ENCODE measurements around the gene ERMN. TPM values are rescaled to one million over a fixed set of nuclear protein-coding genes. Genes with fewer than 3 reads are reported as not detected.

ERMN gene
- polyA plus RNA-seq, 2 donors = 0.06 to 0.10 TPM

- H3K36me3 ChIP-seq (ENCODE audit: control insufficient read depth in 2 of 2, insufficient read depth in 2 of 2, low read length in 1 of 2) = no peaks in the 10 kb centered on the region
- H3K4me1 ChIP-seq (ENCODE audit: control insufficient read depth in 2 of 2, insufficient read depth in 2 of 2, low read length in 1 of 2) = no peaks in the 10 kb centered on the region
- 84 to 90% methylated on average over 2 of the region's 2 CpGs for WGBS, 2 donors
- no peaks in the 10 kb centered on the region for H3K27me3 ChIP-seq (ENCODE audit: control insufficient read depth in 1 of 2, insufficient read depth in 2 of 2, low read length in 2 of 2)
- no peak overlapping the region for H3K27ac ChIP-seq (ENCODE audit: low read depth in 2 of 2, low read length in 1 of 2)
- no peaks in the 10 kb centered on the region for H3K9me3 ChIP-seq (ENCODE audit: control insufficient read depth in 2 of 2, insufficient read depth in 1 of 2, low read depth in 1 of 2, low read length in 1 of 2)
- H3K4me3 ChIP-seq (ENCODE audit: low read depth in 1 of 2, low read length in 2 of 2) = no peak overlapping the region
These were observed 5.8 kb downstream of the ERMN start for GRCh38 chr2:157319795-157320194.

GRCh38 chr2:157318884-157319283, 6.7 kb downstream of the ERMN start:
- Histone ChIP-seq H3K4me1 (ENCODE audit: control insufficient read depth in 2 of 2, insufficient read depth in 2 of 2, low read length in 1 of 2) (no peaks in the 10 kb centered on the region), H3K9me3 (ENCODE audit: control insufficient read depth in 2 of 2, insufficient read depth in 1 of 2, low read depth in 1 of 2, low read length in 1 of 2) (no peaks in the 10 kb centered on the region), H3K27ac (ENCODE audit: low read depth in 2 of 2, low read length in 1 of 2) (no peak overlapping the region), H3K27me3 (ENCODE audit: control insufficient read depth in 1 of 2, insufficient read depth in 2 of 2, low read length in 2 of 2) (no peaks in the 10 kb centered on the region), H3K4me3 (ENCODE audit: low read depth in 1 of 2, low read length in 2 of 2) (no peak overlapping the region), H3K36me3 (ENCODE audit: control insufficient read depth in 2 of 2, insufficient read depth in 2 of 2, low read length in 1 of 2) (no peaks in the 10 kb centered on the region)
- WGBS, 2 donors = 91 to 92% methylated on average over 2 of the region's 2 CpGs

- H3K4me1 ChIP-seq (ENCODE audit: control insufficient read depth in 2 of 2, insufficient read depth in 2 of 2, low read length in 1 of 2) = no peaks in the 10 kb centered on the region
- no peak overlapping the region for H3K4me3 ChIP-seq (ENCODE audit: low read depth in 1 of 2, low read length in 2 of 2)
- WGBS, 2 donors = 79 to 80% methylated on average over 4 of the region's 4 CpGs
- no peaks in the 10 kb centered on the region for H3K9me3 ChIP-seq (ENCODE audit: control insufficient read depth in 2 of 2, insufficient read depth in 1 of 2, low read depth in 1 of 2, low read length in 1 of 2)
- no peak overlapping the region for H3K27ac ChIP-seq (ENCODE audit: low read depth in 2 of 2, low read length in 1 of 2)
- H3K36me3 ChIP-seq (ENCODE audit: control insufficient read depth in 2 of 2, insufficient read depth in 2 of 2, low read length in 1 of 2) = no peaks in the 10 kb centered on the region
- H3K27me3 ChIP-seq (ENCODE audit: control insufficient read depth in 1 of 2, insufficient read depth in 2 of 2, low read length in 2 of 2) = no peaks in the 10 kb centered on the region
These were observed 9.7 kb downstream of the ERMN start for GRCh38 chr2:157315901-157316300.

- 95 to 96% methylated on average over 1 of the region's 1 CpG for WGBS, 2 donors
- Histone ChIP-seq H3K9me3 (ENCODE audit: control insufficient read depth in 2 of 2, insufficient read depth in 1 of 2, low read depth in 1 of 2, low read length in 1 of 2) (no peaks in the 10 kb centered on the region), H3K36me3 (ENCODE audit: control insufficient read depth in 2 of 2, insufficient read depth in 2 of 2, low read length in 1 of 2) (no peaks in the 10 kb centered on the region), H3K27me3 (ENCODE audit: control insufficient read depth in 1 of 2, insufficient read depth in 2 of 2, low read length in 2 of 2) (peaks cover 0 to 3% of the 10 kb centered on the region in 2 donors), H3K4me3 (ENCODE audit: low read depth in 1 of 2, low read length in 2 of 2) (no peak overlapping the region), H3K4me1 (ENCODE audit: control insufficient read depth in 2 of 2, insufficient read depth in 2 of 2, low read length in 1 of 2) (no peaks in the 10 kb centered on the region), H3K27ac (ENCODE audit: low read depth in 2 of 2, low read length in 1 of 2) (no peak overlapping the region)
These were observed 12.6 kb downstream of the ERMN start for GRCh38 chr2:157312866-157313486.

GRCh38 chr2:157311706-157312105, 13.9 kb downstream of the ERMN start:
- H3K4me3 ChIP-seq (ENCODE audit: low read depth in 1 of 2, low read length in 2 of 2) = no peak overlapping the region
- no peak overlapping the region for H3K27ac ChIP-seq (ENCODE audit: low read depth in 2 of 2, low read length in 1 of 2)
- WGBS, 2 donors = 77 to 78% methylated on average over 1 of the region's 1 CpG

GRCh38 chr2:157309878-157310277, 15.7 kb downstream of the ERMN start:
- no peak overlapping the region for H3K4me3 ChIP-seq (ENCODE audit: low read depth in 1 of 2, low read length in 2 of 2)
- H3K4me1 ChIP-seq (ENCODE audit: control insufficient read depth in 2 of 2, insufficient read depth in 2 of 2, low read length in 1 of 2) = no peaks in the 10 kb centered on the region
- H3K27me3 ChIP-seq (ENCODE audit: control insufficient read depth in 1 of 2, insufficient read depth in 2 of 2, low read length in 2 of 2) = peaks cover 0 to 3% of the 10 kb centered on the region in 2 donors
- H3K27ac ChIP-seq (ENCODE audit: low read depth in 2 of 2, low read length in 1 of 2) = no peak overlapping the region
- 84 to 94% methylated on average over 2 of the region's 2 CpGs for WGBS, 2 donors
- no peaks in the 10 kb centered on the region for H3K36me3 ChIP-seq (ENCODE audit: control insufficient read depth in 2 of 2, insufficient read depth in 2 of 2, low read length in 1 of 2)
- H3K9me3 ChIP-seq (ENCODE audit: control insufficient read depth in 2 of 2, insufficient read depth in 1 of 2, low read depth in 1 of 2, low read length in 1 of 2) = no peaks in the 10 kb centered on the region

More at GRCh38 chr2:157311706-157312105, 13.9 kb downstream of the ERMN start:
- no peaks in the 10 kb centered on the region for H3K9me3 ChIP-seq (ENCODE audit: control insufficient read depth in 2 of 2, insufficient read depth in 1 of 2, low read depth in 1 of 2, low read length in 1 of 2)
- peaks cover 0 to 3% of the 10 kb centered on the region in 2 donors for H3K27me3 ChIP-seq (ENCODE audit: control insufficient read depth in 1 of 2, insufficient read depth in 2 of 2, low read length in 2 of 2)
- no peaks in the 10 kb centered on the region for H3K4me1 ChIP-seq (ENCODE audit: control insufficient read depth in 2 of 2, insufficient read depth in 2 of 2, low read length in 1 of 2)
- no peaks in the 10 kb centered on the region for H3K36me3 ChIP-seq (ENCODE audit: control insufficient read depth in 2 of 2, insufficient read depth in 2 of 2, low read length in 1 of 2)

GRCh38 chr2:157307021-157307420, 18.6 kb downstream of the ERMN start:
- Histone ChIP-seq H3K27me3 (ENCODE audit: control insufficient read depth in 1 of 2, insufficient read depth in 2 of 2, low read length in 2 of 2) (peaks cover 0 to 3% of the 10 kb centered on the region in 2 donors), H3K9me3 (ENCODE audit: control insufficient read depth in 2 of 2, insufficient read depth in 1 of 2, low read depth in 1 of 2, low read length in 1 of 2) (no peaks in the 10 kb centered on the region), H3K4me1 (ENCODE audit: control insufficient read depth in 2 of 2, insufficient read depth in 2 of 2, low read length in 1 of 2) (no peaks in the 10 kb centered on the region), H3K27ac (ENCODE audit: low read depth in 2 of 2, low read length in 1 of 2) (no peak overlapping the region), H3K4me3 (ENCODE audit: low read depth in 1 of 2, low read length in 2 of 2) (no peak overlapping the region), H3K36me3 (ENCODE audit: control insufficient read depth in 2 of 2, insufficient read depth in 2 of 2, low read length in 1 of 2) (no peaks in the 10 kb centered on the region)
- WGBS, 2 donors = 58 to 67% methylated on average over 1 of the region's 1 CpG

- WGBS, 2 donors = 86 to 89% methylated on average over 4 of the region's 4 CpGs
- Histone ChIP-seq H3K4me1 (ENCODE audit: control insufficient read depth in 2 of 2, insufficient read depth in 2 of 2, low read length in 1 of 2) (no peaks in the 10 kb centered on the region), H3K9me3 (ENCODE audit: control insufficient read depth in 2 of 2, insufficient read depth in 1 of 2, low read depth in 1 of 2, low read length in 1 of 2) (no peaks in the 10 kb centered on the region), H3K4me3 (ENCODE audit: low read depth in 1 of 2, low read length in 2 of 2) (no peak overlapping the region), H3K27me3 (ENCODE audit: control insufficient read depth in 1 of 2, insufficient read depth in 2 of 2, low read length in 2 of 2) (peaks cover 0 to 3% of the 10 kb centered on the region in 2 donors), H3K27ac (ENCODE audit: low read depth in 2 of 2, low read length in 1 of 2) (no peak overlapping the region), H3K36me3 (ENCODE audit: control insufficient read depth in 2 of 2, insufficient read depth in 2 of 2, low read length in 1 of 2) (no peaks in the 10 kb centered on the region)
These were observed 19.9 kb downstream of the ERMN start for GRCh38 chr2:157305723-157306110.

- no peaks in the 10 kb centered on the region for H3K36me3 ChIP-seq (ENCODE audit: control insufficient read depth in 2 of 2, insufficient read depth in 2 of 2, low read length in 1 of 2)
- H3K4me3 ChIP-seq (ENCODE audit: low read depth in 1 of 2, low read length in 2 of 2) = no peak overlapping the region
- no peak overlapping the region for H3K27ac ChIP-seq (ENCODE audit: low read depth in 2 of 2, low read length in 1 of 2)
- peaks cover 0 to 2% of the 10 kb centered on the region in 2 donors for H3K27me3 ChIP-seq (ENCODE audit: control insufficient read depth in 1 of 2, insufficient read depth in 2 of 2, low read length in 2 of 2)
- H3K9me3 ChIP-seq (ENCODE audit: control insufficient read depth in 2 of 2, insufficient read depth in 1 of 2, low read depth in 1 of 2, low read length in 1 of 2) = no peaks in the 10 kb centered on the region
- H3K4me1 ChIP-seq (ENCODE audit: control insufficient read depth in 2 of 2, insufficient read depth in 2 of 2, low read length in 1 of 2) = no peaks in the 10 kb centered on the region
- WGBS, 2 donors = 40 to 42% methylated on average over 3 of the region's 3 CpGs
These were observed 20.6 kb downstream of the ERMN start for GRCh38 chr2:157304811-157305722.
